Hematopoietic multipotent progenitor cell treated with erythropoietin and hydrocortisone succinate and interleukin-3 and kit ligand, for 17 days (in vitro differentiated cells): ENCODE data around the gene LDHD.

Experiments
- DNase-seq: peaks from one replicate; pipeline ENCODE4 v3.0.0-alpha.2; 2015; ENCODE audit warnings: low spot score

Gene LDHD

DNA sequence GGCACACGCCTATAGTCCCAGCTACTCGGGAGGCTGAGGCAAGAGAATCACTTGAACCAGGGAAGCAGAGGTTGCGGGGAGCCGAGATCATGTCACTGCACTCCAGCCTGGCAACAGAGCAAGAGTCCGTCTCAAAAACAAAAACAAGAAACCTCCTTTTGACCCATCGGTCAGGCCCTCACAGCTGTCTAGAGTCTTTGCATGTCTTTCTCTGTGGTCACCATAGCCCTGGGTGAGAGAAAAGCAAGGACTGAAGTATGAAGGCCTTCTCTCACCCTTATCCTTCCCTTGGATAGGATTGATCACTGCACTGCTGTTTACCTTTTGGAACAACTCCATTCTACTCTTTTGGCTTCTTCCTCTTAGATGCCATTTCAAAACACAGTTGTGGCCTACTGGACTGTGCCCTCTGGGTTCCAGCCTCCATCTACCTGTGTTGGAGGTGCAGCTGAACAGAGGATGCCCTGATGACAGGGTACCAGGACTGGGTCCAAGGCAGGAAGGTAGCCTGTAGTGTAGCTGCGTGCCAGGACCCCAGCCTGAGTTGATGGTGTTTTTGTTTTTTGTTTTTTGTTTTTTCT, 37.1 kb downstream of the LDHD start:
- no peak for DNase-seq

- DNase-seq = no peak
Measured at GRCh38 chr16:75078886-75079285, 37.7 kb downstream of the LDHD start.

GRCh38 chr16:75075688-75076268, 40.8 kb downstream of the LDHD start:
- DNase-seq = no peak

- DNase-seq = peak; percentile 41
Measured at GRCh38 chr16:75074920-75075687, 41.5 kb downstream of the LDHD start.

DNA sequence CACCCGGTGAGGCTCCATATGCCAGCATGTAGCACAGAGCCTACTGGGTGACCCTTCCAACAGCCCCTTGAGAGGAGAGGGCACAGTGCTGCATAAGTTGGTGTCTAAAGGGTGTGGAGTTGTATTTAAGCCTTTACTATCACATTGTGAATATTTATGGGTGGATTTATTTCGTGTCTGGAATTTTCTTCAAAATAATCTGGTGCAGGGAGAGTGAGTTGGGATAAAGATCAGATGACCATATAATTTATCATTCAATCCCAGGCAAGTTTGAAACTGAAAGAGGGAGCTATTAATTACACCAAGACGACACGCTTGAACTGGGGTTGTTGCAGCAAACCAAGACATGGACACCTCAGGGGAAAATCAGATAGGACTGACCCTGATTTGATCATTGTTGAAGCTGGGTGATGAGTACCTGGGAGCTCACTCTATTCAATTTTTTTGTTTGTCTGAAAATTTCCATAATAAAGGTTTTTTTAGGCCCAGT, 42.2 kb downstream of the LDHD start:
- no peak for DNase-seq

DNA sequence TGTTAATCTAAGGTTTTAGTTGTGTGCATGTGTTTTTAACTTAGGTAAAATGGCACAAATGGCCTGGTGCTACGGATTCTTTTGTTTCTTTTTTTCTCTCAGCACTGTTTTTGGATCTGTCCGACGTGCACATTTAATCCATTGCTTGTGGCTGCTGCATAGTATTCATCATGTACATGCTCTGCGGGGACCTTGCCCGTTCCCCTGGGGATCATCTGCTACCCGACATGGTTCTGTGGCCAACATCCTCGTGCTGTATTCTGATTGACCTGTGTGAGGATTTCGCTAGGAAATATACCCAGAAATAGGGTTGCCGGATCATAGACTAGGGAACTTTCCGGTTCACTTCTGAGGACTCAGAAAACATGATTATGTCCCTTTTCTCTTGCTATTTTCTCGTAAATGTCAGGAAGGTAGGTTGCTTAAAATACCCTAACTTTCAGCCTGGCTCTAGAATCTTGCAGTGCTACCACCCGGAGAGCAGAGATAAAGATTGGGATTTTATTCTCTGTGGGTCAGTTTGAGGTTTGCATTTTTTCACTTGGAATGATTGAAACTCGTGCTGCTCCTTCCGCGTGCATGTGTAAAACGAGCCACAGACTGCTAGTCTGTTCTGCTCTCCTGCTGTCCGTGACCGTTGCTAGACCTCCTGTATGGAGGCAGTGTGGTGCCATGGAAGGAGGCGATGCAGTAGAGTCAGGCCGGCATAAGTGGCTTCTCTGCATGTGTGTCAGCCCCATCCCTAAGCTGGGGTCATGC, 42.9 kb downstream of the LDHD start:
- no peak for DNase-seq

DNA sequence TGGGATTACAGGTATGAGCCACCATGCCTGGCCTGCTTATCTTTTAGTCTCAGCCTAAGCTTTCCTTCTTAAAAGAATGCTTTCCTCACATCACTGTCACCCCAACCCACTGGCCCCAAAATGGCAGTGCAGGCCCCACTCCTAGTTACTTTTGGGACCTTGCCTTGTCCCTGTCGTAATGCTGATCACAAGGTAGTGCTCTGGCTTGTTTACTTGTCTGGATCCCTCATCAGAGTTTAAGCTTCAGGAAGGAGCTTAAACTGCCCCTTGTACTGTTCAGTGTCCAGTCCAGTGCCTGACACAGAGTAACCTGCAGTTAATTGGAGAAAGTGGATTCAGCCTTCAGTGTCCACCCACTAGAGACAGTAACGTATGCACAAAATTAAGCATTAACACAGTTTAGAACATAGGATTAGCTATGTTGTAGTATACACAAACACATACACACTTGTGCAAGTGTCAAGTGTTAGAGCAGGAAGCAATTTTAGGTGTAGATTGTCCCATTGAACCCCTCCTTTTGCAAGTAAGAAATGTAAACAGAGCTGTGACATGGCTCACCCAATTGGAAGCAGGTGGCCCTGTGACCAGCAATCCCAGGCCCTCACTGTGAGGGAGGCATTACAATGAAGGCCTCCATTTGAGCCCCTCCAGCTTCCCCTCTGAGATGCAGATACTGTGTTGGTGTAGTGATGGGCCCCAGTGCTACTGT, 44.2 kb downstream of the LDHD start:
- no peak for DNase-seq

DNA sequence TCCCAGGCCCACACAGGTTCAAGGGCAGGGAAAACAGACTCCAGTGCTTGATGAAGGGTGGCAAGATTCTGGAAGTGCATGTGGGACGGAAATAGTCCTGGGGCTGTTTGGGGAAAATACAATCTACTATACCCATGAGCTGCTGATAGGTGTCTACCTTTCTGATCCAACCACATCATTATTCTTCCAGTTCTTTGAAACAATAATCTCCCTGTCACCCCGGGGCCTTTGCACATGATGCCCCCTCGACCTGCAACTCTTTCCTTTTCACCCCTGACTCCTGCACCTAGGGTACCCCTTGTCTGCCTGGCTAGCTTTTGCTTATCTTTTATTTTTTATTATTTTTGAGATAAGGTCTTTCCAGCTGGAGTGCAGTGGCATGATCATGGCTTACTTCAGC, 45.0 kb downstream of the LDHD start:
- no peak for DNase-seq

GRCh38 chr16:75070012-75070841, 46.4 kb downstream of the LDHD start:
- no peak for DNase-seq

- DNase-seq = no peak
Measured at GRCh38 chr16:75068085-75069031, 48.2 kb downstream of the LDHD start.

DNA sequence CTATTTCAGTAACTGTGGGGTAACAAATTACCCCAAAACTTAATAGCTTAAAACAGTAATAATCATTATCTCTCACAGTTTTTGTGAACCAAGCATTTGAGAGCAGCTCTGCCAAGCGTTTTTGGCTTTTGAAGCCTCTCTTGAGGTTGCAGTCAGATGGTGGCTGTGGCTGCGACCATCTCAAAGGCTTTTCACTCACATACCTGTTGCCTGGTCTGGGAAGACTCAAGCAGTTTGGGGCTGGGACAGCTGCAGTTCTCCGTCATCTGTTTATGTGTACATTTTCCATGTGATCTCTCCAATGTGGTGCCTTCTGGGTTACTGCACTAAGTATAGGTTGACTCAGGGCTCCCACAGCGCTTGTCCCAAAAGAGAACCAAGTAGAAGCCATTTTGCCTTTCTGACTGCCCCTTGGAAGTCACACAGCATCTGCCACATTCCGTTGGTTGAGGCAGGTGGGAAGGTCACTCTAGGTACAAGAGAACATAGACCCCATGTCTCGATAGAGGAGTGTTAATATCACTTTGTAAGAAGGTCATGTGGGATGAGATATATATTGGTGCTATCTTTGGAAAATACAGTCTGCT, 49.6 kb downstream of the LDHD start:
- DNase-seq = no peak

DNA sequence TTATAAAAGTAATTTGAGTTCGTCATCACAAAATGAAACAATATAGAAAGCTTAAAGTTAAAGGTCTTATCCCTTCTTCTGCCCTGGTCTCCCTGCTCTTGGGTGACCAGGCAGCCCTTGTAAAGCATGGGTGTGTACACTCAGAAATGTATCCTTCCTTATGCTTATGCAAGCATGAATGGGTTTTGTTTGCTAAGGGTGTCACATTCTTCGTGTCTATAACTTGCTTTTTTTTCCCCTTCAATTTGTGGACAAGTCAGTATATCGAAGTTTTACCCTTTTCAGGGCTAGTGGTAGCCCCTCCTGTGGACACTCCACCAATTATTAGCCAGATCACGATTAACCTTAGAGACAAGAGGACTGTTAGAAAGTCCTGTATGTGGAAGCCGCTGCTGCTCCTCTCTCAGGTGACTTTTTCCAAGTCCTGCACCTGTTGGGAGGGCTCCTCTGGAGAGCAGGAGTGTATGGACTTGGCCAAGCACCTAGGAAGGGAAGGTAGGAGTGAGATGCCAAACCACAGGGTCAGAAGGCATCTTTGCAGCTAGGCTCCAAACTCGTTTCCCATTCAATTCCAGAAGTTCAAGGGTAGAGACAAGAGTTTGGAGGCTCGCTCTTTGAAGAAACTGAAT, 50.9 kb downstream of the LDHD start:
- no peak for DNase-seq

GRCh38 chr16:75065149-75065505, 51.5 kb downstream of the LDHD start:
- peak; percentile 54 for DNase-seq

- no peak for DNase-seq
Measured at GRCh38 chr16:75064403-75065148, 52.0 kb downstream of the LDHD start.

DNA sequence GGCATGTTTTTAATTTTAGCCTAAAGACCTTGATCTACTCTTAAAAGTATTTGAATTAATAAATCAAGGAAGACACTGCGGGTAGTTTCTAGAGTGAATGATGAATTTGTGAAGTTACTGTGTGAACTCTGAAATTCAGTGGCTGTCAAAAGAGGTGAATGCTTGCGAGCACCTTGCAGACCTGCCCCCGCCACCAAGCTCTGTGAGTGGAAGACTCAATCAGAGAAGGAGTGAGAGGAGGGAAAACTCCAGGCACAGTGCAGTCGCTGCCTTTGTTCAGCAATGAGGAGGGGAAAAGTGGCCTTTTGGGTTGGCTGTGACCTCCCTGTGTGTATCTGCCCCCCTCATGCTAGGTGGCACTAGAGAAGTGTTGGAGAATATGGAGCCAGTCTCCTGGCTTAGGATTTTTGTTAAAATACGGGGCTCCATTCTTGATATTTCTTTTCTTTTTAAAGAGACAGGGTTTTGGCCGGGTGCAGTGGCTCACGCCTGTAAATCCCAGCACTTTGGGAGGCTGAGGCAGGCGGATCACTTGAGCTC, 53.0 kb downstream of the LDHD start:
- no peak for DNase-seq

DNA sequence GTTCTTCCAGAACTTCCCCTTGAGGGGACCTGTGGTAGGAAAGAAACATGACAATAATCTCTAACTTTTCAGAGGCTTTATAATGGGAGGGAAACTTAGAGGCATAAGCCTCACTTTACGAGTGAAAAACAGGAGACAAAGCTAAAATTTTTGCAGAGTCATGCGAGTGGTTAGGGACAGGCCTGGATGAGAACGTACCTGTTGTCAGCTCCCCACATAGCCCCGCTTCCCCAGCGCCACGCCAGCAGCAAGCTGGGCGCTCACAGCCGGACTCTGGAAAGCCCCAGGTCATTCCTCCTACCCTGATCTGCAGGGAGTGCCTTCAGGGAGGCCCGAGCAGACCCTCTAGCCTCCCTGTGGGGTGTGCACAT, 53.6 kb downstream of the LDHD start:
- DNase-seq = peak; percentile 63

DNA sequence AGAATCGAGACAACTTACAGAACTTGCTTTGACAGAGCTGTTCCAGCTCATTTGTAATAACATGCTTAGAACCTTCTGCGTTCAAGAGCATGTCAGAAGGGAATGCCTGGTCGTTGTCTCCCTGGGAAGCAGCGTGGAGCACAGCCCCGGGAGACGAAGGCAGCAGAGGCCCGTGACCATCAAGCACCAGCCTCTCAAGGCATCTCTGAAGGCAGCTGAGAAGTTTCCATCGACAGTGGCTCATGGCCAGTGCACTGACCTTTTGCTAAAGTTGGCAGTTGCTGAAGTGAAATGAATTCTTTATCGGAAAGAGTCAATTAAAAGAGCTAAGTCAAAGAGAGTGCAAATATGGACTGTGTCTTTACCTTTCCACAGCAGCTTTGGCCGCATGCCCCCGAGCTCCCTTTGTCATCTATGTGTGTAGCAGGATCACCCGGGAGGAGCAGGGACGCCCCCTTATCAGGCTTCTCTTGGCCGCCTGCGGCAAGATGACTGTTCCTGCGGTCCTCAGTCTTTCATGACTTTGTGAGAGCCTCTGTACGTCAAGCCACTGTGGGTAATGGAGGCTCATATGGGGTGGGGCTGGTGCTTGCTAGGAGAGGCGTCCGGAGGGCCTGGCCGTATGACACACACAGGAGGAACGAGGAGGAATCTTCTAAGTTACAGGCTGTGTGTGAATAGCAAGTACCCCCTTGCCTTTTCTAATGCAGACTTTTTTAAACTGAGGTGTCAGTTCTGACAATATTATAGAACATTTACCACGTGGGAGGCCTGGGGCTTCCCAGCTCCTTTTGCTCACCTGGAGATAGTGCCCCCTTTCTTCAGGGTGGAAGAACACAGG, 54.2 kb downstream of the LDHD start:
- peak; percentile 65 for DNase-seq
